Neuronal stem cell (in vitro differentiated cells): Measurements from ENCODE around the gene PTMA.

ENCODE experiments used
- DNase-seq: peaks from one replicate; pipeline ENCODE4 v3.0.0-alpha.2; 2013; ENCODE audit warnings: low spot score
- H2AFZ ChIP-seq: one replicate; pipeline ENCODE4 v1.6.1; 2013; ENCODE audit warnings: mild to moderate bottlenecking, low read length, inconsistent platforms
- H2AK5ac ChIP-seq: 2 replicates; pipeline ENCODE4 v1.6.1; 2013; ENCODE audit warnings: low read depth, mild to moderate bottlenecking, inconsistent platforms, low read length, moderate library complexity, mixed read lengths
- H2BK120ac ChIP-seq: 2 replicates; pipeline ENCODE4 v1.6.1; 2013; ENCODE audit warnings: low read depth, mild to moderate bottlenecking, inconsistent platforms, low read length, moderate library complexity, mixed read lengths
- H2BK12ac ChIP-seq: one replicate; pipeline ENCODE4 v1.6.1; 2013; ENCODE audit warnings: low read length, inconsistent platforms
- H2BK15ac ChIP-seq: 2 replicates; pipeline ENCODE4 v1.6.1; 2013; ENCODE audit warnings: mild to moderate bottlenecking, low read length, inconsistent platforms, mixed read lengths
- H2BK5ac ChIP-seq: one replicate; pipeline ENCODE4 v1.6.1; 2013; ENCODE audit warnings: inconsistent platforms, mild to moderate bottlenecking, low read length, moderate library complexity
- H3K14ac ChIP-seq: one replicate; pipeline ENCODE4 v1.6.1; 2013; ENCODE audit warnings: low read length, inconsistent platforms
- H3K18ac ChIP-seq: 2 replicates; pipeline ENCODE4 v1.6.1; 2013; ENCODE audit warnings: low read length, inconsistent platforms
- H3K23ac ChIP-seq: 2 replicates; pipeline ENCODE4 v1.6.1; 2013; ENCODE audit warnings: low read depth, mild to moderate bottlenecking, mixed read lengths, low read length, inconsistent platforms; ENCODE audit not compliant: poor library complexity
- H3K27ac ChIP-seq: replicated peaks from 3 replicates; pipeline ENCODE4 v1.5.1; 2013; ENCODE audit warnings: low read length, inconsistent platforms
- H3K27me3 ChIP-seq, 3 experiments: 2 replicates each; pipeline ENCODE4 v1.6.1; 2013; ENCODE audit warnings: low read length in 3 of 3, mild to moderate bottlenecking in 2 of 3, inconsistent platforms in 1 of 3, low read depth in 1 of 3, mixed read lengths in 1 of 3, moderate library complexity in 1 of 3; ENCODE audit not compliant: control insufficient read depth in 3 of 3, insufficient read depth in 3 of 3
- H3K36me3 ChIP-seq, 2 donors: replicated peaks in 1 of 2; 2 replicates each; pipeline ENCODE4 v1.6.1; 2013; ENCODE audit warnings: low read length in 2 of 2; ENCODE audit not compliant: control insufficient read depth in 2 of 2, insufficient read depth in 2 of 2
- H3K4ac ChIP-seq: 2 replicates; pipeline ENCODE4 v1.6.1; 2013; ENCODE audit warnings: inconsistent platforms, mild to moderate bottlenecking, low read length, moderate library complexity
- H3K4me1 ChIP-seq, 2 donors: 1 replicate in 1 of 2; 2 replicates in 1 of 2; pipeline ENCODE4 v1.6.1; 2013; ENCODE audit warnings: low read length in 2 of 2, low read depth in 1 of 2; ENCODE audit not compliant: control insufficient read depth in 2 of 2, insufficient read depth in 1 of 2
- H3K4me2 ChIP-seq: one replicate; pipeline ENCODE4 v1.6.1; 2013; ENCODE audit warnings: mild to moderate bottlenecking, low read length, inconsistent platforms; ENCODE audit not compliant: insufficient read depth, poor library complexity, severe bottlenecking
- H3K4me3 ChIP-seq, 2 donors: 2 replicates each; pipeline ENCODE4 v1.5.1; 2013; ENCODE audit warnings: low read length in 2 of 2, mild to moderate bottlenecking in 2 of 2, inconsistent platforms in 1 of 2, moderate library complexity in 1 of 2
- H3K79me1 ChIP-seq: one replicate; pipeline ENCODE4 v1.6.1; 2013; ENCODE audit warnings: low read depth, mild to moderate bottlenecking, inconsistent platforms, low read length, moderate library complexity
- H3K9ac ChIP-seq: one replicate; pipeline ENCODE4 v1.6.1; 2013; ENCODE audit warnings: mild to moderate bottlenecking, low read depth, low read length, inconsistent platforms; ENCODE audit not compliant: poor library complexity
- H3K9me3 ChIP-seq, 2 donors: replicated peaks in 1 of 2; 2 replicates each; pipeline versions ENCODE3 to v1.6.1; 2013; ENCODE audit warnings: low read length in 2 of 2, mild to moderate bottlenecking in 2 of 2, inconsistent platforms in 1 of 2, low read depth in 1 of 2, mixed read lengths in 1 of 2, moderate library complexity in 1 of 2; ENCODE audit not compliant: control insufficient read depth in 2 of 2, insufficient read depth in 1 of 2
- H4K8ac ChIP-seq: one replicate; pipeline ENCODE4 v1.6.1; 2013; ENCODE audit warnings: low read depth, mild to moderate bottlenecking, inconsistent platforms, low read length, moderate library complexity
- H4K91ac ChIP-seq: one replicate; pipeline ENCODE4 v1.6.1; 2013; ENCODE audit warnings: low read length, low read depth, mild to moderate bottlenecking, inconsistent platforms; ENCODE audit not compliant: poor library complexity
- WGBS, 2 donors: extraction: QIAGEN DNeasy Blood & Tissue Kit; methylation state at CpG; one replicate each; pipeline ENCODE4 v1.1.7; 2013; ENCODE audit warnings: missing lambda C conversion rate in 2 of 2, mixed read lengths in 1 of 2; ENCODE audit not compliant: insufficient read length in 2 of 2, insufficient replicate concordance in 1 of 2; ENCODE audit errors: extremely low coverage in 2 of 2; 5-methylcytosine and 5-hydroxymethylcytosine counted together

Gene PTMA

GRCh38 chr2:231664727-231665126 lies 43.6 kb upstream of the PTMA start:
- Histone ChIP-seq H3K4ac (no peak overlapping the region), H3K14ac (no peak overlapping the region), H2AK5ac (peak overlapping the region; percentile 74), H4K91ac (no peak overlapping the region), H3K4me1 (peaks cover 11 to 24% of the 10 kb centered on the region in 2 donors), H2BK120ac (peak overlapping the region; percentile 78), H2AFZ (no peak overlapping the region), H2BK12ac (peak overlapping the region; percentile 51), H3K79me1 (peaks cover 2% of the 10 kb centered on the region), H3K4me2 (no peak overlapping the region), H2BK15ac (peak overlapping the region; percentile 52), H3K9me3 (peaks cover 6 to 10% of the 10 kb centered on the region in 2 donors), H3K27me3 (peaks cover 0 to 9% (median 0%) of the 10 kb centered on the region in 3 experiments), H4K8ac (no peak overlapping the region), H3K27ac (no peak overlapping the region), H3K18ac (peak overlapping the region; percentile 73), H3K4me3 (no peak overlapping the region), H3K23ac (no peak overlapping the region), H3K36me3 (no peaks in the 10 kb centered on the region), H3K9ac (no peak overlapping the region), H2BK5ac (no peak overlapping the region)
- no peak for DNase-seq
- no CpG with 5 or more reads among the region's 8 CpGs for WGBS, 2 donors

- Histone ChIP-seq H2BK12ac (peak overlapping the region; percentile 51), H3K4ac (peak overlapping the region; percentile 57), H2BK120ac (peak overlapping the region; percentile 78), H3K36me3 (no peaks in the 10 kb centered on the region), H2BK15ac (peak overlapping the region; percentile 52), H3K14ac (no peak overlapping the region), H2AFZ (peak overlapping the region; percentile 91), H3K79me1 (peaks cover 2% of the 10 kb centered on the region), H2BK5ac (peak overlapping the region; percentile 94), H4K91ac (no peak overlapping the region), H3K27ac (peak overlapping the region; percentile 83), H3K9me3 (peaks cover 6 to 10% of the 10 kb centered on the region in 2 donors), H2AK5ac (peak overlapping the region; percentile 74), H3K4me3 (peak overlapping the region in 1 of 2 donors; percentile 40), H3K4me2 (no peak overlapping the region), H3K27me3 (peaks cover 0 to 9% (median 0%) of the 10 kb centered on the region in 3 experiments), H4K8ac (no peak overlapping the region), H3K9ac (no peak overlapping the region), H3K4me1 (peaks cover 11 to 24% of the 10 kb centered on the region in 2 donors), H3K23ac (no peak overlapping the region), H3K18ac (peak overlapping the region; percentile 98)
- DNase-seq: no peak
- no CpG with 5 or more reads among the region's 20 CpGs for WGBS, 2 donors
These were observed 42.8 kb upstream of the PTMA start for GRCh38 chr2:231665245-231666170.

GRCh38 chr2:231666171-231667095 lies 41.9 kb upstream of the PTMA start:
- peaks cover 12 to 27% of the 10 kb centered on the region in 2 donors for H3K4me1 ChIP-seq
- H3K79me1 ChIP-seq: peaks cover 2% of the 10 kb centered on the region
- peaks cover 0 to 4% (median 0%) of the 10 kb centered on the region in 3 experiments for H3K27me3 ChIP-seq
- peak overlapping the region; percentile 71 for H3K4ac ChIP-seq
- H3K4me3 ChIP-seq: peak overlapping the region; percentile 40 to 43
- peaks cover 6% of the 10 kb centered on the region in 2 donors for H3K9me3 ChIP-seq
- peak overlapping the region; percentile 91 for H2AFZ ChIP-seq
- DNase-seq: no peak
- H2BK15ac ChIP-seq: peak overlapping the region; percentile 40
- no CpG with 5 or more reads among the region's 32 CpGs for WGBS, 2 donors
- peak overlapping the region; percentile 95 for H4K8ac ChIP-seq
- peak overlapping the region; percentile 92 for H3K14ac ChIP-seq
- peak overlapping the region; percentile 85 for H2AK5ac ChIP-seq
- H2BK5ac ChIP-seq: peak overlapping the region; percentile 94
- no peaks in the 10 kb centered on the region for H3K36me3 ChIP-seq
- H3K18ac ChIP-seq: peak overlapping the region; percentile 98
- peak overlapping the region; percentile 83 for H3K27ac ChIP-seq
- H4K91ac ChIP-seq: peak overlapping the region; percentile 93
- H3K9ac ChIP-seq: peak overlapping the region; percentile 31
- H3K4me2 ChIP-seq: peak overlapping the region; percentile 51
- H2BK120ac ChIP-seq: peak overlapping the region; percentile 63
- peak overlapping the region; percentile 96 for H2BK12ac ChIP-seq
- H3K23ac ChIP-seq: peak overlapping the region; percentile 28
